Measurements from ENCODE around the gene MRPS30.
A peak's percentile ranks its signal among the peaks of the same experiment; 100 is the strongest.
"Not testable (repeated sequence)": the region's sequence is repeated elsewhere in the genome, so short reads cannot be mapped to it uniquely, and the experiment has no call there.

The MRPS30 gene

GRCh38 chr5:44808435-44809214 is at the start of gene MRPS30:
TSS of gene MRPS30 (plus strand) at chr5:44808947. CDS start at chr5:44808963, 16 bp downstream.
- peak; percentile 99 for DNase-seq

GRCh38 chr5:44769200-44769876 is 39.4 kb upstream of the MRPS30 start:
- no peak for DNase-seq

- no peak for DNase-seq
These were observed 38.9 kb upstream of the MRPS30 start for GRCh38 chr5:44769877-44770209.

- peak; percentile 33 for DNase-seq
These were observed 37.7 kb upstream of the MRPS30 start for GRCh38 chr5:44770780-44771717.

GRCh38 chr5:44772397-44772796 is 36.4 kb upstream of the MRPS30 start:
- DNase-seq: not testable (repeated sequence)

GRCh38 chr5:44774279-44774880 is 34.4 kb upstream of the MRPS30 start:
- peak; percentile 40 for DNase-seq

- no peak for DNase-seq
These were observed 29.6 kb upstream of the MRPS30 start for GRCh38 chr5:44779167-44779566.

GRCh38 chr5:44783634-44784315 is 25.0 kb upstream of the MRPS30 start:
- DNase-seq: peak; percentile 8

- DNase-seq: no peak
These were observed 21.0 kb upstream of the MRPS30 start for GRCh38 chr5:44787731-44788130.

- DNase-seq: not testable (repeated sequence)
These were observed 19.3 kb upstream of the MRPS30 start for GRCh38 chr5:44789372-44789995.

GRCh38 chr5:44792031-44792673 is 16.6 kb upstream of the MRPS30 start:
- DNase-seq: not testable (repeated sequence)

- DNase-seq: no peak
These were observed 14.4 kb upstream of the MRPS30 start for GRCh38 chr5:44794371-44794770.

- DNase-seq: no peak
These were observed 13.3 kb upstream of the MRPS30 start for GRCh38 chr5:44795496-44795895.

- peak; percentile 7 for DNase-seq
These were observed 10.9 kb upstream of the MRPS30 start for GRCh38 chr5:44797841-44798240.

GRCh38 chr5:44801992-44802391 is 6.8 kb upstream of the MRPS30 start:
- peak; percentile 40 for DNase-seq

GRCh38 chr5:44806608-44807007 is 2.1 kb upstream of the MRPS30 start:
- DNase-seq: no peak

GRCh38 chr5:44807269-44807668 is 1.5 kb upstream of the MRPS30 start:
- DNase-seq: no peak

GRCh38 chr5:44809215-44809955 is 638 bp downstream of the MRPS30 start:
- peak; percentile 70 for DNase-seq

- no peak for DNase-seq
These were observed 1.2 kb downstream of the MRPS30 start for GRCh38 chr5:44809956-44810420.

- no peak for DNase-seq
These were observed 6.0 kb downstream of the MRPS30 start for GRCh38 chr5:44814761-44815160.

Measured in MV-4-11 (cell line).